Activated T-helper 17 cell treated with anti-CD3 and anti-CD28 coated beads, Interleukin-2, amount 50 U/mL, for 72 hours (primary cell): ENCODE results near the gene ACP4. TPM values are rescaled to one million over a fixed set of nuclear protein-coding genes. Genes with fewer than 3 reads are reported as not detected.
"Not testable (repeated sequence)": the region's sequence is repeated elsewhere in the genome, so short reads cannot be mapped to it uniquely, and the experiment has no call there.

Experiments
- ATAC-seq: fragments of 150-1000 bp; cut with Tn5 transposase; replicated peaks from 2 replicates; pipeline ENCODE4 v1.10.0; 2021; ENCODE audit warnings: mild to moderate bottlenecking, moderate library complexity
- H3K27ac Mint-ChIP-seq: one replicate; pipeline ENCODE4 v1.8.0; 2022; ENCODE audit warnings: mixed read lengths
- H3K27me3 Mint-ChIP-seq: one replicate; pipeline ENCODE4 v1.8.0; 2022; ENCODE audit warnings: mixed read lengths
- H3K36me3 Mint-ChIP-seq: one replicate; pipeline ENCODE4 v1.8.0; 2022; ENCODE audit warnings: low read depth, mild to moderate bottlenecking, mixed read lengths
- H3K4me1 Mint-ChIP-seq: one replicate; pipeline ENCODE4 v1.8.0; 2022; ENCODE audit warnings: mixed read lengths
- H3K4me3 Mint-ChIP-seq: one replicate; pipeline ENCODE4 v1.8.0; 2022; ENCODE audit warnings: mild to moderate bottlenecking, mixed read lengths
- H3K9me3 Mint-ChIP-seq: one replicate; pipeline ENCODE4 v1.8.0; 2022; ENCODE audit warnings: mixed read lengths
- total RNA-seq, 2 donors: library from RNA; stranded (reverse); gene quantifications; one replicate each; pipeline ENCODE4 v1.2.3, GENCODE V29; 2022

Gene ACP4
- not detected for total RNA-seq

- H3K36me3 Mint-ChIP-seq: no peaks in the 10 kb centered on the region
- H3K4me3 Mint-ChIP-seq: no peak within 1 kb of the TSS
- H3K4me1 Mint-ChIP-seq: no peaks in the 10 kb centered on the region
- H3K9me3 Mint-ChIP-seq: no peaks in the 10 kb centered on the region
- H3K27ac Mint-ChIP-seq: no peak within 1 kb of the TSS
- no peak for ATAC-seq
- no peaks in the 10 kb centered on the region for H3K27me3 Mint-ChIP-seq
These were observed at the start of gene ACP4 for GRCh38 chr19:50790396-50790795. Gene ACP4 (plus strand): TSS chr19:50790415. CDS start chr19:50790415, 0 bp downstream.

- no peaks in the 10 kb centered on the region for H3K36me3 Mint-ChIP-seq
- H3K9me3 Mint-ChIP-seq: no peaks in the 10 kb centered on the region
- H3K4me1 Mint-ChIP-seq: peaks cover 5% of the 10 kb centered on the region
- H3K27ac Mint-ChIP-seq: no peak overlapping the region
- H3K27me3 Mint-ChIP-seq: peaks cover 26% of the 10 kb centered on the region
- no peak for ATAC-seq
- no peak overlapping the region for H3K4me3 Mint-ChIP-seq
These were observed 48.9 kb upstream of the ACP4 start for GRCh38 chr19:50741179-50741933.

- peaks cover 25% of the 10 kb centered on the region for H3K27me3 Mint-ChIP-seq
- H3K4me3 Mint-ChIP-seq: no peak overlapping the region
- peaks cover 5% of the 10 kb centered on the region for H3K4me1 Mint-ChIP-seq
- ATAC-seq: no peak
- no peaks in the 10 kb centered on the region for H3K9me3 Mint-ChIP-seq
- no peak overlapping the region for H3K27ac Mint-ChIP-seq
- no peaks in the 10 kb centered on the region for H3K36me3 Mint-ChIP-seq
These were observed 46.7 kb upstream of the ACP4 start for GRCh38 chr19:50743537-50743936.

GRCh38 chr19:50745221-50745620 is 45.0 kb upstream of the ACP4 start:
- no peak overlapping the region for H3K27ac Mint-ChIP-seq
- H3K4me1 Mint-ChIP-seq: no peaks in the 10 kb centered on the region
- H3K36me3 Mint-ChIP-seq: no peaks in the 10 kb centered on the region
- ATAC-seq: no peak
- no peak overlapping the region for H3K4me3 Mint-ChIP-seq
- peaks cover 17% of the 10 kb centered on the region for H3K27me3 Mint-ChIP-seq
- H3K9me3 Mint-ChIP-seq: no peaks in the 10 kb centered on the region

GRCh38 chr19:50747141-50747540 is 43.1 kb upstream of the ACP4 start:
- not testable (repeated sequence) for H3K4me1 Mint-ChIP-seq, ATAC-seq, H3K9me3 Mint-ChIP-seq, H3K27ac Mint-ChIP-seq, H3K4me3 Mint-ChIP-seq, H3K27me3 Mint-ChIP-seq, H3K36me3 Mint-ChIP-seq

- no peak overlapping the region for H3K4me3 Mint-ChIP-seq
These were observed 40.7 kb upstream of the ACP4 start for GRCh38 chr19:50749490-50749889.

GRCh38 chr19:50750010-50750409 is 40.2 kb upstream of the ACP4 start:
- Mint-ChIP-seq H3K27ac (no peak overlapping the region), H3K4me1 (no peaks in the 10 kb centered on the region), H3K36me3 (no peaks in the 10 kb centered on the region), H3K4me3 (no peak overlapping the region), H3K9me3 (no peaks in the 10 kb centered on the region), H3K27me3 (peaks cover 12% of the 10 kb centered on the region)
- ATAC-seq: no peak

More at GRCh38 chr19:50749490-50749889, 40.7 kb upstream of the ACP4 start:
- Mint-ChIP-seq H3K4me1 (no peaks in the 10 kb centered on the region), H3K9me3 (no peaks in the 10 kb centered on the region), H3K27ac (no peak overlapping the region), H3K27me3 (peaks cover 8% of the 10 kb centered on the region), H3K36me3 (no peaks in the 10 kb centered on the region)
- no peak for ATAC-seq

- H3K9me3 Mint-ChIP-seq: no peaks in the 10 kb centered on the region
- H3K4me1 Mint-ChIP-seq: no peaks in the 10 kb centered on the region
- H3K4me3 Mint-ChIP-seq: no peak overlapping the region
- ATAC-seq: no peak
- peaks cover 9% of the 10 kb centered on the region for H3K27me3 Mint-ChIP-seq
- H3K36me3 Mint-ChIP-seq: no peaks in the 10 kb centered on the region
- no peak overlapping the region for H3K27ac Mint-ChIP-seq
These were observed 36.3 kb upstream of the ACP4 start for GRCh38 chr19:50753879-50754278.

GRCh38 chr19:50756244-50756643 is 34.0 kb upstream of the ACP4 start:
- peaks cover 12% of the 10 kb centered on the region for H3K27me3 Mint-ChIP-seq
- H3K9me3 Mint-ChIP-seq, ATAC-seq, H3K4me1 Mint-ChIP-seq, H3K4me3 Mint-ChIP-seq, H3K27ac Mint-ChIP-seq, H3K36me3 Mint-ChIP-seq: not testable (repeated sequence)

- not testable (repeated sequence) for H3K36me3 Mint-ChIP-seq, H3K9me3 Mint-ChIP-seq, H3K27ac Mint-ChIP-seq, H3K4me3 Mint-ChIP-seq, H3K4me1 Mint-ChIP-seq, ATAC-seq
- peaks cover 12% of the 10 kb centered on the region for H3K27me3 Mint-ChIP-seq
These were observed 32.6 kb upstream of the ACP4 start for GRCh38 chr19:50757624-50758023.

GRCh38 chr19:50759076-50759475 is 31.1 kb upstream of the ACP4 start:
- not testable (repeated sequence) for H3K4me3 Mint-ChIP-seq, H3K36me3 Mint-ChIP-seq, H3K27ac Mint-ChIP-seq, H3K9me3 Mint-ChIP-seq, H3K4me1 Mint-ChIP-seq, H3K27me3 Mint-ChIP-seq, ATAC-seq

GRCh38 chr19:50759886-50760285 is 30.3 kb upstream of the ACP4 start:
- Mint-ChIP-seq H3K9me3 (peaks cover 4% of the 10 kb centered on the region), H3K4me1 (no peaks in the 10 kb centered on the region), H3K36me3 (no peaks in the 10 kb centered on the region), H3K4me3 (no peak overlapping the region), H3K27ac (no peak overlapping the region), H3K27me3 (peaks cover 6% of the 10 kb centered on the region)
- no peak for ATAC-seq

- H3K36me3 Mint-ChIP-seq, H3K27ac Mint-ChIP-seq, H3K9me3 Mint-ChIP-seq, H3K4me1 Mint-ChIP-seq, ATAC-seq, H3K4me3 Mint-ChIP-seq: not testable (repeated sequence)
- H3K27me3 Mint-ChIP-seq: peaks cover 12% of the 10 kb centered on the region
These were observed 28.7 kb upstream of the ACP4 start for GRCh38 chr19:50761501-50761900.

GRCh38 chr19:50763521-50763920 is 26.7 kb upstream of the ACP4 start:
- H3K4me1 Mint-ChIP-seq, H3K27ac Mint-ChIP-seq, ATAC-seq, H3K9me3 Mint-ChIP-seq, H3K4me3 Mint-ChIP-seq, H3K36me3 Mint-ChIP-seq: not testable (repeated sequence)
- peaks cover 17% of the 10 kb centered on the region for H3K27me3 Mint-ChIP-seq

- ATAC-seq: no peak
- H3K4me1 Mint-ChIP-seq: no peaks in the 10 kb centered on the region
- no peak overlapping the region for H3K27ac Mint-ChIP-seq
- no peaks in the 10 kb centered on the region for H3K36me3 Mint-ChIP-seq
- peaks cover 17% of the 10 kb centered on the region for H3K27me3 Mint-ChIP-seq
- no peak overlapping the region for H3K4me3 Mint-ChIP-seq
- peaks cover 4% of the 10 kb centered on the region for H3K9me3 Mint-ChIP-seq
These were observed 25.8 kb upstream of the ACP4 start for GRCh38 chr19:50764409-50764808.

- peaks cover 19% of the 10 kb centered on the region for H3K27me3 Mint-ChIP-seq
- not testable (repeated sequence) for H3K9me3 Mint-ChIP-seq, H3K27ac Mint-ChIP-seq, H3K4me1 Mint-ChIP-seq, H3K4me3 Mint-ChIP-seq, ATAC-seq, H3K36me3 Mint-ChIP-seq
These were observed 23.5 kb upstream of the ACP4 start for GRCh38 chr19:50766746-50767145.
